Choroid plexus epithelial cell (primary cell): Measurements from ENCODE around the gene PSAP.
A peak's percentile ranks its signal among the peaks of the same experiment; 100 is the strongest.

Source experiments
- DNase-seq: peaks from one replicate; pipeline ENCODE4 v3.0.0-alpha.2; 2010; ENCODE audit warnings: low read depth
- H3K4me3 ChIP-seq: 2 replicates; pipeline ENCODE4 v1.5.1; 2011; ENCODE audit warnings: low read depth, mild to moderate bottlenecking, control low read depth, low read length, moderate library complexity
- TF ChIP-seq, protein P1 (sequence below): conservative IDR thresholded peaks from 2 replicates; pipeline ENCODE4 v1.5.1; 2011; ENCODE audit warnings: low read depth, mild to moderate bottlenecking, control low read depth, inconsistent platforms, low read length, moderate library complexity

Gene PSAP

DNA sequence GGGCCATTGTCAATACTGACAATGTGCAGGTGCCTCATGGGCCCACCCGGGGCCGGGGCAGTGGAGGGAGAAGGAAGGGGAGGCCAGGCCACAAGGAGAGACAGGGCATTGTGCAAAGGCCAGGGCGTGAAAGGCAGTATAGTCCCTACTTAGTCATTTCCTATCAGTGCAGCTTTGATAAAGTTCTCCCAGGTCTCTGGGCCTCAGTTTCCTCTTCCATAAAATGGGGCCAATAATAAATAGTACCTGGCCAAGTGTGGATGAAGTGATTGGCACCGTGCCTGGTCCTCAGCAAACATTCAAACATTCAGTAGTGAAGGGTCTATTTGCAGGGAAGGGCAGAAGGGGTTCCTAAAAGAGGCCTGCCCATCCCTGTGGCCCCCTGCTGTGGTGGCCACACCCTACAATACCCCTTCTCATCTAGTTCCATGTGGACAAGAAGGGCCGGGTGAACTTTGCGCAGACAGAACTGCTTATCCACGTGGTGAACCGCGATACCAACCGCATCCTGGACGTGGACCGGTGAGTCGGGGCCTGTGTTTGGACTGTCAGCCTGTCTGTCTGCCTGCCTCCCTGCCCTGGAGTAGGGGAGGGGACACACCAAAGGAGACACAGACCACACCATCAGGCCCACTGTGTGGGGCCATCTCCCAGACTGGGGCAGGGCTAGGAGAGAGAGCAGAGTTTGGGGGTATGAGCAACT, 40.9 kb downstream of the PSAP start:
- DNase-seq = no peak
- no peak overlapping the region for H3K4me3 ChIP-seq
- TF ChIP-seq, protein P1, sequence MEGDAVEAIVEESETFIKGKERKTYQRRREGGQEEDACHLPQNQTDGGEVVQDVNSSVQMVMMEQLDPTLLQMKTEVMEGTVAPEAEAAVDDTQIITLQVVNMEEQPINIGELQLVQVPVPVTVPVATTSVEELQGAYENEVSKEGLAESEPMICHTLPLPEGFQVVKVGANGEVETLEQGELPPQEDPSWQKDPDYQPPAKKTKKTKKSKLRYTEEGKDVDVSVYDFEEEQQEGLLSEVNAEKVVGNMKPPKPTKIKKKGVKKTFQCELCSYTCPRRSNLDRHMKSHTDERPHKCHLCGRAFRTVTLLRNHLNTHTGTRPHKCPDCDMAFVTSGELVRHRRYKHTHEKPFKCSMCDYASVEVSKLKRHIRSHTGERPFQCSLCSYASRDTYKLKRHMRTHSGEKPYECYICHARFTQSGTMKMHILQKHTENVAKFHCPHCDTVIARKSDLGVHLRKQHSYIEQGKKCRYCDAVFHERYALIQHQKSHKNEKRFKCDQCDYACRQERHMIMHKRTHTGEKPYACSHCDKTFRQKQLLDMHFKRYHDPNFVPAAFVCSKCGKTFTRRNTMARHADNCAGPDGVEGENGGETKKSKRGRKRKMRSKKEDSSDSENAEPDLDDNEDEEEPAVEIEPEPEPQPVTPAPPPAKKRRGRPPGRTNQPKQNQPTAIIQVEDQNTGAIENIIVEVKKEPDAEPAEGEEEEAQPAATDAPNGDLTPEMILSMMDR = no peak

DNA sequence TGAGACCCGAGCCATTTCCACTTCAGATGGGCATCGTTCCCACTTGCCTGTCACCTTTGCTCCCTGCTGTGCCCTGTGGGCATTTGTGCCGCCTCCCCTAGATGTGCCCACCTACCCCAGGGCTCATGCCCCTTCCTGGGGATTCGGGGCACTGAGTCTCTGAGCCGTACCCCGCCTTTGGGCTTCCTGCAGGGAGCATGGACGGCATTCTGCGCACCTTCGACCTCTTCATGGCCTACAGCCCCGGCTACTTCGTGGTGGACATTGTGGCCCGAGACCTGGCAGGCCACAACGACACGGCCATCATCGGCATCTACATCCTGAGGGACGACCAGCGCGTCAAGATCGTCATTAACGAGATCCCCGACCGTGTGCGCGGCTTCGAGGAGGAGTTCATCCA, 41.4 kb downstream of the PSAP start:
- H3K4me3 ChIP-seq = no peak overlapping the region
- no peak for DNase-seq
- TF ChIP-seq, protein P1 = no peak

DNA sequence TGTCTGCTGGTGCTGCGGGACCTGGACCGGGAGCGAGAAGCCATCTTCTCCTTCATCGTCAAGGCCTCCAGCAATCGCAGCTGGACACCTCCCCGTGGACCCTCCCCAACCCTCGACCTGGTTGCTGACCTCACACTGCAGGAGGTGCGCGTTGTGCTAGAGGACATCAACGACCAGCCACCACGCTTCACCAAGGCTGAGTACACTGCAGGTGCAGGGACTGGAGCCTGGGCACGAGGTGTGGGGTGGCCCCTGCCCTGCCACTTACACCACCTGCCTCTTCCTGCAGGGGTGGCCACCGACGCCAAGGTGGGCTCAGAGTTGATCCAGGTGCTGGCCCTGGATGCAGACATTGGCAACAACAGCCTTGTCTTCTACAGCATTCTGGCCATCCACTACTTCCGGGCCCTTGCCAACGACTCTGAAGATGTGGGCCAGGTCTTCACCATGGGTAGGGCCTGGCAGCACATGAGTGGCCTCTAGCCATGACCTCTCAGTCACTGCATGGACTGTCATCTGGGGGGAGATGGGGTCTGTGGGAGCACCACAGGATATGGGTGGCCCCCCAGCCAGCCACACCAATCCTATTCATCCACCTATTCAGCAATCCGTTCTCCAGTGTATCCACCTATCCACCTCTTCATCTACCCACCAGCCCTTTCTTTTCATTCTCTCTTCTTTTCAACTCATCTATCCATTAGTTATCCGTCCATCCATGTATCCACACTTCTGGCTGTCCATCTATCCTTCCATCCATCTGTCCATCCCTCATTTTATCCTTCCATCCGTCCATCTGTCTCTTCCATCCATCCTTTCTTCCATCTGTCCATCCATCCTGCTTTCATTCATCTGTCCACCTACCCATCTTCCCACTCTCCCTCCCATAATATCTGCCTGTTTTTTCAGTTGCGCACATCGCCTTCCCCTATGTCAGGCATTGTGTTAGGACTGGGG, 43.2 kb downstream of the PSAP start:
- no peak for DNase-seq
- TF ChIP-seq, protein P1 = no peak
- H3K4me3 ChIP-seq = no peak overlapping the region

DNA sequence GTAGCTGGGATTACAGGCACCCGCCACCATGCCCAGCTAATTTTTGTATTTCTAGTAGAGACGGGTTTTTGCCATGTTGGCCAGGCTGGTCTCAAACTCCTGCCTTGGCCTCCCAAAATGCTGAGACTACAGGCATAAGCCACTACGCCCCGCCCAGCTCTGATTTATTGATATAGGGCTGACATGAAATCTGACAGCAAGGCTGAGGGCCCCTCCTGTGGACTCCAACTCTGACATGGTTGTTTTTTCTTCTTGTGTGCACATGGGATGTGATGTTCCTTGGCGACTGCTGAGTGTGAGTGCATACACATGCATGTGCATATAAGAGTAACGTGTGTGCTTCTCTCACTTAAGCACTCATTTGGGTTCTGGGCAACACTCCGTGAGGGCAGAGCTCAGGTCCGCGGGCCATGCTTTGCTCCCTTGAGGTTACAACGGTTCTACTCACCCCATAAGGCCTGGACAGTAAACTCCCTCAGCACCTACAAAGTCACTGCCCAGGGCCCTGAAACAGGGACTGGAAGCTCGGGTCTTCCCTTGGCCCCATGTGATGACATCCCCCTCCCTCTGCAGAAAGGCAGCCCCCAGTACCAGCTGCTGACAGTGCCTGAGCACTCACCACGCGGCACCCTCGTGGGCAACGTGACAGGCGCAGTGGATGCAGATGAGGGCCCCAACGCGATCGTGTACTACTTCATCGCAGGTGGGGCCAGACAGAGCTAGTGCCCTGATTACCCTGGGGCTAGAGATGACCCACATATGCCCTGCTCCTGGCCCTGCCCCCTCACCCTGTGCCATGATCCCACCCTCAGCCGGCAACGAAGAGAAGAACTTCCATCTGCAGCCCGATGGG, 44.1 kb downstream of the PSAP start:
- H3K4me3 ChIP-seq = no peak overlapping the region
- no peak for DNase-seq

DNA sequence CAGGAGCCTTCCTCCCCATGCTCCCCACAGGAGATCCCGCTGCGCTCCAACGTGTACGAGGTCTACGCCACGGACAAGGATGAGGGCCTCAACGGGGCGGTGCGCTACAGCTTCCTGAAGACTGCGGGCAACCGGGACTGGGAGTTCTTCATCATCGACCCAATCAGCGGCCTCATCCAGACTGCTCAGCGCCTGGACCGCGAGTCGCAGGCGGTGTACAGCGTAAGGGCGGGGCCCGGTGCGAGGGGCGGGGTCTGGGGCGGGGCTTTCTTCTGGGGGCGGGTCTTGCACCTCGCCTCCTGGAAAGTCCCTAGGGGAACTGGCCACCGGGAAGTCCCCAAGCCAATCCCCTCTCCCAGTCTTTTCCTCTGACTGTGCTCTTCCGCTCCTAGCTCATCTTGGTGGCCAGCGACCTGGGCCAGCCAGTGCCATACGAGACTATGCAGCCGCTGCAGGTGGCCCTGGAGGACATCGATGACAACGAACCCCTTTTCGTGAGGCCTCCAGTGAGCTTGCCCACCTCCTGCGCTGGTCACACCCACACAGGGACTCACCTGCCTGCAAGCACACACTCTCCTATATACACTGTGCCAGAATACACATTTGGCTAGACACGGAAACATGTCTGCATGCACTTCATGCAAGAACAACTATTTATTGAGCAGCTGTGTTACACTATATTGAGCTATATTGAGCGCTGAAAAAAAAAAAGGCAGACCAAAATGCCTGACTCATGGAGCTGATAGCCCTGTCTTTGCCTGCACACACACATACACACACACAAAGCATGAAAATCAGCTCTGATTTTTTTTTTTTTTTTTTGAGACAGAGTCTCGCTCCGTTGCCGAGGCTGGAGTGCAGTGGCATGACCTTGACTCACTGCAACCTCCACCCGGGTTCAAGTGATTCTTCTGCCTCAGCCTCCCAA, 45.0 kb downstream of the PSAP start:
- peak; percentile 53 for DNase-seq
- H3K4me3 ChIP-seq = no peak overlapping the region
- TF ChIP-seq, protein P1 = no peak

More for the DNA sequence above, 44.1 kb downstream of the PSAP start:
- TF ChIP-seq, protein P1 = no peak

DNA sequence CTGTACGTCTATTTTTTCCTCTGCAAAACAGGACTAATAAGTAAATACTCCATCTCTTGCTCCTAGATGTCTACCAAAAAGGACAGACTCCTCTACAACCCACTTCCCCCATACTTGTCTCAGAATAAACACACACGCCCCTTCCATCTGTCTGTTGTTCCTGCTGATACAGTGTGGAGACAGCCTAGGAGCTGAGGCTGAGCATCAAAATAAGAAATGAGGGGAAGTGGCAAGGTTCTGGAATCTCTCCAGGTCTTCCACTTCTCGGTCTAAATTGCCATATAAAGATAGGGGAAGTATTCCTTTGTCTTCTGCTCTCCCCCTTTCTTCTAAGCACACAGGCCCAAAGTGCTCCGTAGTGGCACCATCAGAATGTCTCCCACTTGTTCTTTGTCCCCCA, 47.0 kb downstream of the PSAP start:
- no peak for DNase-seq
- H3K4me3 ChIP-seq = no peak overlapping the region
- TF ChIP-seq, protein P1 = no peak
